Breast epithelium (tissue), 4 donors: Measurements from ENCODE around the gene SNRNP25. TPM values are rescaled to one million over a fixed set of nuclear protein-coding genes. Genes with fewer than 3 reads are reported as not detected.

Source experiments
- DNase-seq, 2 donors: peaks; one replicate each; pipeline ENCODE4 v3.0.0-alpha.2; 2019; ENCODE audit warnings: low spot score in 2 of 2
- H3K27ac ChIP-seq, 2 donors: fragments of 200-600 bp; sonication (generic) in 1 of 2; one replicate each; pipeline ENCODE4 v1.5.1; 2016 to 2019; ENCODE audit warnings: mild to moderate bottlenecking in 1 of 2
- H3K27me3 ChIP-seq, 2 donors: fragments of 200-600 bp; sonication (generic) in 1 of 2; one replicate each; pipeline versions ENCODE4 v1.5.1 to v1.6.0; 2017 to 2019; ENCODE audit warnings: control low read depth in 1 of 2, mild to moderate bottlenecking in 1 of 2
- H3K36me3 ChIP-seq: fragments of 200-600 bp; one replicate; pipeline ENCODE4 v1.5.1; 2019
- H3K4me1 ChIP-seq, 2 donors: fragments of 200-600 bp; sonication (generic); one replicate each; pipeline ENCODE4 v1.5.1; 2016 to 2019; ENCODE audit warnings: control low read depth in 1 of 2
- H3K4me3 ChIP-seq, 3 donors: fragments of 200-600 bp; sonication (generic); 1 replicate in 2 of 3; 2 replicates in 1 of 3; pipeline ENCODE4 v1.5.1; 2016 to 2019; ENCODE audit warnings: mild to moderate bottlenecking in 3 of 3, moderate library complexity in 2 of 3
- H3K9me3 ChIP-seq, 2 donors: fragments of 200-600 bp; sonication (generic) in 1 of 2; one replicate each; pipeline ENCODE4 v1.5.1; 2016 to 2019; ENCODE audit warnings: control low read depth in 1 of 2
- CTCF ChIP-seq, 3 donors: fragments of 450-650 bp; IDR thresholded peaks; one replicate each; pipeline ENCODE4 v1.5.1; 2016 to 2017; ENCODE audit warnings: antibody characterized with exemption in 3 of 3, mild to moderate bottlenecking in 3 of 3, moderate library complexity in 3 of 3
- POLR2A ChIP-seq: fragments of 450-650 bp; IDR thresholded peaks from one replicate; pipeline ENCODE4 v1.6.1; 2016; ENCODE audit warnings: antibody characterized with exemption, mild to moderate bottlenecking, moderate library complexity
- POLR2AphosphoS5 ChIP-seq, 3 donors: sonication (generic); formaldehyde crosslinking; IDR thresholded peaks; one replicate each; pipeline ENCODE4 v1.6.1; 2017; ENCODE audit warnings: antibody characterized with exemption in 3 of 3
- intact Hi-C: fragments of 100-400 bp; cut with DNase I; formaldehyde crosslinking; loops from one replicate; pipeline ENCODE4 v1.15.1; 2023; ENCODE audit warnings: low total_unique reads
- total RNA-seq, 3 donors: library from RNA; depleted of rRNA; stranded (reverse); fragments of >200 nt; gene quantifications; one replicate each; pipeline ENCODE4 v1.1.0, GENCODE V29; 2016

Gene SNRNP25
- total RNA-seq, 3 donors from 2014 or later = 17.4 to 23.9 (median 17.9) TPM

GRCh38 chr16:76535-77272, 23.1 kb downstream of the SNRNP25 start:
- peaks cover 12 to 29% of the 10 kb centered on the region in 2 donors for H3K4me1 ChIP-seq
- H3K4me3 ChIP-seq = peak overlapping the region; percentile 71 to 99 (median 83)
- no peaks in the 10 kb centered on the region for H3K27me3 ChIP-seq
- no peaks in the 10 kb centered on the region for H3K9me3 ChIP-seq
- TF ChIP-seq POLR2A = no peak
- peak in 1 of 3 donors; percentile 50 for TF ChIP-seq POLR2AphosphoS5 (IDR thresholded peaks at IDR 0.05)
- no peak for TF ChIP-seq CTCF (IDR thresholded peaks at IDR 0.05)
- DNase-seq = no peak
- intact Hi-C loops = no loop called here
- H3K36me3 ChIP-seq = no peaks in the 10 kb centered on the region
- H3K27ac ChIP-seq = peak overlapping the region; percentile 91 to 98

- Histone ChIP-seq H3K27me3 (no peaks in the 10 kb centered on the region), H3K4me1 (peaks cover 12 to 29% of the 10 kb centered on the region in 2 donors), H3K9me3 (no peaks in the 10 kb centered on the region), H3K4me3 (peak overlapping the region; percentile 71 to 99 (median 83)), H3K27ac (peak overlapping the region; percentile 91 to 98), H3K36me3 (no peaks in the 10 kb centered on the region)
- intact Hi-C loops = no loop called here
- DNase-seq = no peak
- TF ChIP-seq POLR2A (no peak), CTCF (IDR thresholded peaks at IDR 0.05) (no peak), POLR2AphosphoS5 (IDR thresholded peaks at IDR 0.05) (no peak)
These were observed 23.7 kb downstream of the SNRNP25 start for GRCh38 chr16:77273-77806.

- H3K36me3 ChIP-seq = no peaks in the 10 kb centered on the region
- no peaks in the 10 kb centered on the region for H3K27me3 ChIP-seq
- H3K27ac ChIP-seq = peak within 1 kb of the TSS; percentile 91 to 98
- H3K9me3 ChIP-seq = no peaks in the 10 kb centered on the region
- peak; percentile 77 to 83 for DNase-seq
- intact Hi-C loops = no loop called here
- peak within 1 kb of the TSS; percentile 71 to 99 (median 83) for H3K4me3 ChIP-seq
- TF ChIP-seq POLR2AphosphoS5 (IDR thresholded peaks at IDR 0.05) = peak; percentile 30 to 55 (median 38)
- peak in 1 of 3 donors; percentile 17 for TF ChIP-seq CTCF (IDR thresholded peaks at IDR 0.05)
- TF ChIP-seq POLR2A = peak; percentile 69
- peaks cover 12 to 26% of the 10 kb centered on the region in 2 donors for H3K4me1 ChIP-seq
These were observed 24.3 kb downstream of the SNRNP25 start, which contains the start of gene MPG for GRCh38 chr16:77807-78443. TSS of gene MPG (plus strand) at chr16:78225. CDS start at chr16:78310, 85 bp downstream.

- TF ChIP-seq POLR2A (no peak), POLR2AphosphoS5 (IDR thresholded peaks at IDR 0.05) (no peak), CTCF (IDR thresholded peaks at IDR 0.05) (no peak)
- Histone ChIP-seq H3K27ac (peak overlapping the region; percentile 91 to 98), H3K4me1 (peaks cover 12 to 24% of the 10 kb centered on the region in 2 donors), H3K36me3 (no peaks in the 10 kb centered on the region), H3K9me3 (no peaks in the 10 kb centered on the region), H3K4me3 (peak overlapping the region; percentile 71 to 99 (median 83)), H3K27me3 (no peaks in the 10 kb centered on the region)
- no peak for DNase-seq
- intact Hi-C loops = no loop called here
These were observed 25.0 kb downstream of the SNRNP25 start for GRCh38 chr16:78444-79150.
